ENCODE data around the gene TCERG1L. TPM values are rescaled to one million over a fixed set of nuclear protein-coding genes. Genes with fewer than 3 reads are reported as not detected.

TCERG1L gene
- total RNA-seq, 1 donor from 2014 or later: 3.5 TPM

DNA sequence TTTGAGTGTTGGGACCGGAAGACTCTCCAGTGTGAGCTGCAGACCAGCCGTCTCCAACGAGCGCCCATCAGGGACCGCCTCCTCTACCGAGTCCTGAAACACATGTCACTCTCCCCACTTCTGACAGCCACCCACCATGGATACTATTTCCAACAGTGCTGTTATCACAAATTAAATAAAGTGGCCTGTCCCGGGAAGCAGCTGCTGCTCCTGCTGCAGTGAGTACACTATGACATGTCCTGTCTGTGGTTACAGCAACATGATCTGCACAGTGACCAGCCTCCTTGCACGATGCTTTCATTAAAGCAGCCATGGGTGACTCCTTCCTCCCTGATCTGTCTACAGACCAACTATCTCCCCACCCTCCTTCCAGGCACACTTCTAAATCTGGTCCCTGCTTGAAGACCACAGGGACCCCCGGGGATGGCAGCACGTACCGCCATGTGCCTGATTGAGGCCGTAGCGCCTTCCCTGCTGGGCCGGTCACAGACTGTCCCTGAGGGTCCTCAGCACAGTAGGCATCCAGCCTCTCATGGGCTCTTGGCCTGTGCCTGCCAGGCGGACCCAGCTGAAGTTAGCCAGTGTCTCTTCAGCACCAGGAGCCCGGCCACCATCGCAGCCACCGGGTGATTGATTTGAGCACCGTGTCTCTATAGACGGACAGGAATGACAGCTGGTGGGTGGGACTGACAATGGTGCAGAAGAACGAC is 58.8 kb downstream of the TCERG1L start:
- Histone ChIP-seq H2AFZ (ENCODE audit: low read depth, low read length) (no peak overlapping the region), H3K4me1 (ENCODE audit: insufficient read depth, low read length) (no peaks in the 10 kb centered on the region), H3K9ac (ENCODE audit: low read length) (no peak overlapping the region), H3K27me3 (ENCODE audit: insufficient read depth, low read length) (no peaks in the 10 kb centered on the region), H3K79me2 (ENCODE audit: insufficient read depth, low read length) (no peaks in the 10 kb centered on the region), H3K4me3 (ENCODE audit: insufficient read depth, low read depth, low read length) (no peak overlapping the region), H4K20me1 (ENCODE audit: insufficient read depth, low read length) (no peaks in the 10 kb centered on the region), H3K36me3 (ENCODE audit: insufficient read depth, low read length) (no peaks in the 10 kb centered on the region), H3K4me2 (ENCODE audit: low read length) (no peak overlapping the region), H3K27ac (ENCODE audit: low read depth, low read length) (no peak overlapping the region), H3K9me3 (ENCODE audit: insufficient read depth, low read depth, low read length) (peaks cover 14% of the 10 kb centered on the region)
- DNase-seq (ENCODE audit: low read depth): no peak
- no peak overlapping the region for H3K27ac Mint-ChIP-seq (ENCODE audit: unreplicated experiment)
- H3K36me3 Mint-ChIP-seq (ENCODE audit: low read depth, unreplicated experiment): no peaks in the 10 kb centered on the region
- no peak for TF ChIP-seq EZH2 (IDR thresholded peaks at IDR 0.05; ENCODE audit: insufficient read depth, low read length)
- TF ChIP-seq, protein P1, sequence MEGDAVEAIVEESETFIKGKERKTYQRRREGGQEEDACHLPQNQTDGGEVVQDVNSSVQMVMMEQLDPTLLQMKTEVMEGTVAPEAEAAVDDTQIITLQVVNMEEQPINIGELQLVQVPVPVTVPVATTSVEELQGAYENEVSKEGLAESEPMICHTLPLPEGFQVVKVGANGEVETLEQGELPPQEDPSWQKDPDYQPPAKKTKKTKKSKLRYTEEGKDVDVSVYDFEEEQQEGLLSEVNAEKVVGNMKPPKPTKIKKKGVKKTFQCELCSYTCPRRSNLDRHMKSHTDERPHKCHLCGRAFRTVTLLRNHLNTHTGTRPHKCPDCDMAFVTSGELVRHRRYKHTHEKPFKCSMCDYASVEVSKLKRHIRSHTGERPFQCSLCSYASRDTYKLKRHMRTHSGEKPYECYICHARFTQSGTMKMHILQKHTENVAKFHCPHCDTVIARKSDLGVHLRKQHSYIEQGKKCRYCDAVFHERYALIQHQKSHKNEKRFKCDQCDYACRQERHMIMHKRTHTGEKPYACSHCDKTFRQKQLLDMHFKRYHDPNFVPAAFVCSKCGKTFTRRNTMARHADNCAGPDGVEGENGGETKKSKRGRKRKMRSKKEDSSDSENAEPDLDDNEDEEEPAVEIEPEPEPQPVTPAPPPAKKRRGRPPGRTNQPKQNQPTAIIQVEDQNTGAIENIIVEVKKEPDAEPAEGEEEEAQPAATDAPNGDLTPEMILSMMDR (IDR thresholded peaks at IDR 0.05; ENCODE audit: insufficient read depth, low read depth, low read length): no peak
- FAIRE-seq: no peak
- H3K4me1 Mint-ChIP-seq (ENCODE audit: low read depth, unreplicated experiment): no peaks in the 10 kb centered on the region
- no peaks in the 10 kb centered on the region for H3K27me3 Mint-ChIP-seq (ENCODE audit: low read depth, unreplicated experiment)
- H3K9me3 Mint-ChIP-seq (ENCODE audit: unreplicated experiment): peaks cover 9% of the 10 kb centered on the region
- H3K4me3 Mint-ChIP-seq (ENCODE audit: unreplicated experiment): no peak overlapping the region

GRCh38 chr10:131251146-131251541 is 60.4 kb downstream of the TCERG1L start:
- H3K36me3 Mint-ChIP-seq (ENCODE audit: low read depth, unreplicated experiment): no peaks in the 10 kb centered on the region
- Histone ChIP-seq H3K36me3 (ENCODE audit: insufficient read depth, low read length) (no peaks in the 10 kb centered on the region), H3K9ac (ENCODE audit: low read length) (no peak overlapping the region), H3K27ac (ENCODE audit: low read depth, low read length) (no peak overlapping the region), H3K4me2 (ENCODE audit: low read length) (no peak overlapping the region), H3K27me3 (ENCODE audit: insufficient read depth, low read length) (no peaks in the 10 kb centered on the region), H2AFZ (ENCODE audit: low read depth, low read length) (no peak overlapping the region), H3K4me3 (ENCODE audit: insufficient read depth, low read depth, low read length) (no peak overlapping the region), H4K20me1 (ENCODE audit: insufficient read depth, low read length) (no peaks in the 10 kb centered on the region), H3K4me1 (ENCODE audit: insufficient read depth, low read length) (no peaks in the 10 kb centered on the region), H3K9me3 (ENCODE audit: insufficient read depth, low read depth, low read length) (peaks cover 14% of the 10 kb centered on the region), H3K79me2 (ENCODE audit: insufficient read depth, low read length) (no peaks in the 10 kb centered on the region)
- DNase-seq (ENCODE audit: low read depth) (no peak), FAIRE-seq (no peak)
- H3K27me3 Mint-ChIP-seq (ENCODE audit: low read depth, unreplicated experiment): no peaks in the 10 kb centered on the region
- no peak for TF ChIP-seq EZH2 (IDR thresholded peaks at IDR 0.05; ENCODE audit: insufficient read depth, low read length)
- TF ChIP-seq, protein P1 (IDR thresholded peaks at IDR 0.05; ENCODE audit: insufficient read depth, low read depth, low read length): no peak
- H3K27ac Mint-ChIP-seq (ENCODE audit: unreplicated experiment): no peak overlapping the region
- H3K4me1 Mint-ChIP-seq (ENCODE audit: low read depth, unreplicated experiment): no peaks in the 10 kb centered on the region
- H3K9me3 Mint-ChIP-seq (ENCODE audit: unreplicated experiment): peaks cover 9% of the 10 kb centered on the region
- no peak overlapping the region for H3K4me3 Mint-ChIP-seq (ENCODE audit: unreplicated experiment)

DNA sequence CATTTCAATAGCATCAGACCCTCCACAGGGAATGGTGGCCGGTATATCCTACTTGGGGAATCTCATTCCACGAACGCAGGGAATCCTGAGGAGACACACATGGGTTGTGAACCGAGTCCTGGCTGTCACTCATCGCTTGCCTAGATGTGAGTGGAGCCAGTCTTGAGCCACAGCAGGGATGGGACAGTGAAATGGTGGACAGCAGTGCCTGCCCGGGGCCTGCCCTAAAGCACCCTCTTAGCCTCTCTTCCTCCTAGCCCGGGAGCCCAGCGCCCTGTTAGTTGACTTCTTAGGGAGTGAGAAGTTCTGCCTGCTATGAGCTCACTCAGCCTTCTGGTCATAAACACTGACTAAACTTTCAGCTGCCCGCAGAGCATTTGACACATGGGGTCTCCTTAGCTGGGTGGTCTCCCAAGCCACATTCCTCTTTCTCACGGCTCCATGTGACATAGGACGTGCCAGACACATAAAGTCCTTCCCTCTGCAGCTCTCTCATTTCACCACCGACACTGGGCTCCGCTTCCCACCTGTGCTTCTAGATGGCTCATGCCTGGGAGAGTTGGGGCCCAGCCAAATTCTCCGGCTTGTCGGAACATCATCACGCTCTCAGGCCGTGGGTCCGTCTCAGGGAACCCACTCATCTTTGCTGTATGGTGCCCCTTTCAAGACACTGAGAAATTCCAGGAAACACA is 60.9 kb downstream of the TCERG1L start:
- H4K20me1 ChIP-seq (ENCODE audit: insufficient read depth, low read length): no peaks in the 10 kb centered on the region
- H3K9me3 ChIP-seq (ENCODE audit: insufficient read depth, low read depth, low read length): peaks cover 14% of the 10 kb centered on the region
- no peak overlapping the region for H3K4me3 ChIP-seq (ENCODE audit: insufficient read depth, low read depth, low read length)
- H3K9me3 Mint-ChIP-seq (ENCODE audit: unreplicated experiment): peaks cover 9% of the 10 kb centered on the region
- no peak overlapping the region for H2AFZ ChIP-seq (ENCODE audit: low read depth, low read length)
- no peaks in the 10 kb centered on the region for H3K4me1 ChIP-seq (ENCODE audit: insufficient read depth, low read length)
- FAIRE-seq (no peak), DNase-seq (ENCODE audit: low read depth) (no peak)
- no peak overlapping the region for H3K27ac Mint-ChIP-seq (ENCODE audit: unreplicated experiment)
- H3K4me2 ChIP-seq (ENCODE audit: low read length): no peak overlapping the region
- no peaks in the 10 kb centered on the region for H3K79me2 ChIP-seq (ENCODE audit: insufficient read depth, low read length)
- H3K4me1 Mint-ChIP-seq (ENCODE audit: low read depth, unreplicated experiment): no peaks in the 10 kb centered on the region
- no peaks in the 10 kb centered on the region for H3K36me3 Mint-ChIP-seq (ENCODE audit: low read depth, unreplicated experiment)
- H3K27me3 ChIP-seq (ENCODE audit: insufficient read depth, low read length): no peaks in the 10 kb centered on the region
- H3K4me3 Mint-ChIP-seq (ENCODE audit: unreplicated experiment): no peak overlapping the region
- no peak overlapping the region for H3K27ac ChIP-seq (ENCODE audit: low read depth, low read length)
- H3K27me3 Mint-ChIP-seq (ENCODE audit: low read depth, unreplicated experiment): no peaks in the 10 kb centered on the region
- TF ChIP-seq EZH2 (IDR thresholded peaks at IDR 0.05; ENCODE audit: insufficient read depth, low read length): no peak
- TF ChIP-seq, protein P1 (IDR thresholded peaks at IDR 0.05; ENCODE audit: insufficient read depth, low read depth, low read length): no peak
- no peaks in the 10 kb centered on the region for H3K36me3 ChIP-seq (ENCODE audit: insufficient read depth, low read length)
- H3K9ac ChIP-seq (ENCODE audit: low read length): no peak overlapping the region
